Measurements from ENCODE around the gene FOXK1.
"Not testable (repeated sequence)": the region's sequence is repeated elsewhere in the genome, so short reads cannot be mapped to it uniquely, and the experiment has no call there.

FOXK1 gene

DNA sequence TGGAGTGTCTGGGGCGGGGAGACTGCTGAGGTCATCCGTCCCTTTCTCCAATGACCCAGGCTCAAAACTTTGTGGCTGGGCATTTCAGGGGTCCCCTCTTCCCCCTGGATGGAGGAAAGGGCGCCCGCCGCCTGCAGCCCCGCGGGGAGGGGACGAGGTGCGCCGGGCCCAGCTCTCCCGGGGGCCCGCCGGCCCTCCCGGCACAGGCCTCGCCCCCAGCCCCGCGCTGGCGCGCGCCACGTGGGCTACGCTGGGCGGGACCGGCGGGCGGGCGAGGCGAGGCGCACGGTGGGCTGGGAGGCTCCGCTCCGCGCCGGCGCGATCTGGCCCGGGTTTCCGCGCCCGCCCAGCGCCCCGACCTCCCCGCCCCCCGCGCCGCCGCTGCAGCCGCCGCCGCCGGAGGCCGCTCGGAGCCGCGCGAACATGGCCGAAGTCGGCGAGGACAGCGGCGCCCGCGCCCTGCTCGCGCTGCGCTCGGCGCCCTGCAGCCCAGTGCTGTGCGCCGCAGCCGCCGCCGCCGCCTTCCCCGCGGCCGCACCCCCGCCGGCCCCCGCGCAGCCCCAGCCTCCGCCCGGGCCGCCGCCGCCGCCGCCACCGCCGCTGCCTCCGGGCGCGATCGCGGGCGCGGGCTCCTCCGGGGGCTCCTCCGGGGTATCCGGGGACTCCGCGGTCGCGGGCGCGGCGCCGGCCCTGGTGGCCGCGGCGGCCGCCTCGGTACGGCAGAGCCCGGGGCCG lies at the start of gene FOXK1:
Gene FOXK1, plus strand, starts transcription at position 410 of the 735 bp plus-strand sequence. Its CDS starts 14 bp downstream, at position 424.
- DNase-seq (ENCODE audit: low spot score): peak; percentile 62

DNA sequence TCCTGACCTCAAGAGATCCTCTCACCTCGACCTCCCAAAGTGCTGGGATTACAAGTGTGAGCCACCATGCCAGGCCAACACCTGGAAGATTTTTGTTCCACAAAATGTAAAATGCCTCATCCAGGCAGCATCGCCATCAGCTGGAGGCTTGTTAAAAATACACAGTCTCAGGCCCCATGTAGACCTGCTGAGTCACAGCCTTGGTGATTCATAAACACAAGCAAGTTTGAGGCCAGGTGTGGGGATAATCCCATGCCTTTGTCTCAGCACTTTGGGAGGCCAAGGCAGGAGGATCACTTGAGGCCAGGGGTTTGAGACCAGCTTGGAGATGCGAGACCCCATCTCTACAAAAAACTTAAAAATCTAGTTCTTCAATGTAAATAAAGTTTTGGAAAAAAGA lies 49.1 kb upstream of the FOXK1 start:
- no peak for DNase-seq (ENCODE audit: low spot score)

GRCh38 chr7:4634166-4634565 lies 47.9 kb upstream of the FOXK1 start:
- DNase-seq (ENCODE audit: low spot score): no peak

DNA sequence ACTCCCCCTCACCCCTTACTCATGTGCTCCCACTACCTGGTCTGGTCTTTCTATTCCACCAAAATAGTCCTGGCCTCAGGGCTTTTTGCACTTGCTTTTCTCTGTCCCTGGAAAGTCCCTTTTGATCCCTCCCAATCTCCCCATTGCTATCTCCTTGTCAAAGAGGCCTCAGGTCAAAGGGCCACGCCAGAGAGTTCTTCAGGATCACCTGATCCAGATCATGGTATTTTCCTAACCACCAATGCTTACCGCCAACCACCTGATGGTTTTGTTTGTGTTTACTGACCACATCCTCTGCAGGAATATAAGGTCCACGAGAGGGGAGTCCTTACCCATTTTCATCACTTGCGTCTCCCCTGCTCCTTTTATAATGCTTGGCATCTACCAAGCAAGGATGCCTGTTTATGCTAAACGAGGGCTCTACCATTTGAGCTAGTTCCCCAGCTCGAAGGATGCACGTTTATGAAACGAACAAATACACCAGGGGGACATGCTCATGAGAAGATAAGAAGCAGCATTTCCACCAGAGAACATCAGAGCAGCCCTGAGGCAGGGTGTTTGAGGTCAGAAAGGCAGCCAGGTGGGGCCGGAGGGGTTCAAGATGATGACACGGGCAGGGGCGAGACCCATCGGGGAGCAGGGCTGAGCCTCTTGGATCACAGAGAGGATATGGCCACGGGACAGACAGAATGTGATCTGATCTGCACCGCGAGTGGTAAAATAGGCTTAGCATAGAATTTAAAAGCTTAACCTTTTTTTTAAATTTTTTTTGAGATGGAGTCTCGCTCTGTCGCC lies 43.1 kb upstream of the FOXK1 start:
- DNase-seq (ENCODE audit: low spot score): no peak

DNA sequence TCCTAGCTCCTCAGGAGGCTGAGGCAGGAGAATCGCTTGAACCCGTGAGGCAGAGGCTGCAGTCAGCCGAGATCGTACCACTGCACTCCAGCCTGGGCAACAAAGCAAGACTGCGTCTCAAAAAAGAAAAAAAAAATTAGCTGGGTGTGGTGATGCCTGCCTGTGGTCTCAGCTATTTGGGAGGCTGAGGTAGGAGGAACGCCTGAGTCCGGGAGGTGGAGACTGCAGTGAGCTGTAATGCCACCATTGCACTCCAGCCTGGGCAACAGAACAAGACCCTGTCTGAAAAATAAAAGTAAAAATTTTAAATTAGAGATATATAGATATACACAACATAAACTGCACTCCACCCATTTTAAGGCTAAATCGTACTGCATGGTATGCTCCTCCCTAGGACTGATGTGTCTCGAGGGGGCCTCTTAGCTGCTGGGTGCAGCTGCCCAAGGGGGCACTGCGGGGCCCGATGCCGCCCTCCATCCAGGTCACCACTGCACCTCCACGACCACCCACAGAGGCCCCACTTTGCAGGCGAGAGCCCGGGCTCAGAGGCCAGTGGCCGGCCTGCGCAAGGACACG lies 40.9 kb upstream of the FOXK1 start:
- DNase-seq (ENCODE audit: low spot score): no peak

DNA sequence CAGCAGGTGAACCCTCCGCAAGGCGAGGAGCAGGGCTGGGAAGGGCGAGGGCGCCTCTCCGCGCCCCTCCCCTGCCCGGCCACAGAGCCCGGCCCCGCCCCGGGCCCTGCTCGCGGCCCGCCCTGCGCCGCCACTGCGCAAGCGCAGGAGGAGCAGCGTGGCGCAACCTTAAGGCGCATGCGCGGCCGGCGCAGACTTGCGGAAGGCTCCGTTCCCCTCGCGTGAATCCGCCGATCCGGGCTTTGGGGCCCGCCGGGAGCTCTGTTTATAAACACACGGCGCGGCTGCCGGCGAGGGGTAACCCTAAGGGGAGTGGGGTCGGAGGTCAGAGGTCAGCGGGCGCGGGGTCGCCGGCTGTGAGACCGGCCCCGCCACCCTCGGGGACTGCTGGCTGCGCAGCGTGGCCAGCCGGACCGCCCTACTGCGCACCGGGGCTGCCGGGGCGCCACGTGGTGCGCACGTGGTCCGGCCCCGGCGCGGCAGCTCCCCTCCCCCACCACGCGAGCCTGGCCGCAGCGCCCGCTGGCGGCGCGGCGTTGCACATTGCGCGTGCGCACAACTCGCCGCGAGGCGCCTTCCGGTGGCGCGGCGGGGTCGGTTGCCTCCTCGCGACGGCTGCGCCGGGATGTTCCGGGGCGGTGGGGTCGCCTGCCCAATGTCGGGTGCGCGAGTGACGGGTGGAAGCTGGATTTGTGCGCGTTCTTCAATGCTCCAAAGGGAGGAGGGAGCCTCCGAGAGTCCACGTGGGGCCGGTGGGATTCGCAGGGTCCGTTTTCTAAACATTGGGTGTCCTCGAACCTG lies 40.2 kb upstream of the FOXK1 start:
- DNase-seq (ENCODE audit: low spot score): peak; percentile 94

- DNase-seq (ENCODE audit: low spot score): no peak
These were observed 39.5 kb upstream of the FOXK1 start for GRCh38 chr7:4642468-4643203.

GRCh38 chr7:4643204-4643471 lies 39.0 kb upstream of the FOXK1 start:
- DNase-seq (ENCODE audit: low spot score): not testable (repeated sequence)

- DNase-seq (ENCODE audit: low spot score): no peak
These were observed 36.8 kb upstream of the FOXK1 start for GRCh38 chr7:4645246-4645645.

GRCh38 chr7:4648111-4648510 lies 34.0 kb upstream of the FOXK1 start:
- no peak for DNase-seq (ENCODE audit: low spot score)

DNA sequence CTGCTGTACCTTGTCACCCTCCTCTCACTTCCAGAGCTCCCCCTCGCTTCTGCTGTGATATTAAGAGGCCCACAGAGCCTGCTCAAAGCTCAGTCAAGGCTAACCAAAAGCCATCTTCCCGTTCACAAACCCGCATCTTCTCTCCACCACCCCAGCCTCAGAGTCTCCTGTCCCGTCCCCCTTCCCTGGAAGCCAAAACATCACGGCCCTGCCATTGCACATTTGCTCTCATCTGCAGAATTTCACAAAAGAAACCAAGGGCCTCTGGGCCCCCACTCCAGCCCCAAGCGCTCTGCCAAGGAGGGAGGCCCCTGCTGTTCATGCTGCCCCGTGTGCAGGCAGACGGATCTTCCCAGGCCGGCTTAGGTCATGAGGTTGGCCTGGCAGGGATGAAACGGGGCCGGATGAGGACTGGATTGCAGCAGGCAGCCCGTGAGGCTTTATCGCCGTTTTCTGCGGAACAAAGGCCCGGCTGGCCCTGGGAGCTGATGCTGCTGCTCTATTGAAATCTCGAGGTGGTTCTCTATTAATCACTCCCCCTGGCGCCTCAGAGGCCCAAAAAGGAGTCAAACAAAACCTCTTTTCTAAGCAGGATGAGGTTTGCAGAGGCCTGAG lies 31.6 kb upstream of the FOXK1 start:
- DNase-seq (ENCODE audit: low spot score): peak; percentile 21

DNA sequence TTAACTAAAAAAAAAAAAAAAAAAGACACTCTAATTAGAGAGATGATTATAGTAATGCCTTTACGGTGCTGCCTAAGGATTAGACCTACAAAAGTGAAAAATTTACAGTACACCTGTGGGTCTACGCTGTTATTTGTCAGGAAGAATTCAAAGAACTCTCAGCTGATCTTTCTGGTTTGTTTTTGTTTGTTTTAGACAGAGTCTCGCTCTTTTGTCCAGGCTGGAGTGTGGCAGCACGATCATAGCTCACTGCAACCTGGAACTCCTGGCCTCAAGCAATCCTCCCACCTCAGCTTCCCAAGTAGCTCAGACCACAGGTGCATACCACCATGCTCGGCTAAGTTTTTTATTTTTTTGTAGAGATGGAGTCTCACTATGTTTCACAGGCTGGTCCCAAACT lies 28.3 kb upstream of the FOXK1 start:
- no peak for DNase-seq (ENCODE audit: low spot score)

GRCh38 chr7:4655311-4655710 lies 26.8 kb upstream of the FOXK1 start:
- DNase-seq (ENCODE audit: low spot score): no peak

- no peak for DNase-seq (ENCODE audit: low spot score)
These were observed 26.2 kb upstream of the FOXK1 start for GRCh38 chr7:4655896-4656295.

DNA sequence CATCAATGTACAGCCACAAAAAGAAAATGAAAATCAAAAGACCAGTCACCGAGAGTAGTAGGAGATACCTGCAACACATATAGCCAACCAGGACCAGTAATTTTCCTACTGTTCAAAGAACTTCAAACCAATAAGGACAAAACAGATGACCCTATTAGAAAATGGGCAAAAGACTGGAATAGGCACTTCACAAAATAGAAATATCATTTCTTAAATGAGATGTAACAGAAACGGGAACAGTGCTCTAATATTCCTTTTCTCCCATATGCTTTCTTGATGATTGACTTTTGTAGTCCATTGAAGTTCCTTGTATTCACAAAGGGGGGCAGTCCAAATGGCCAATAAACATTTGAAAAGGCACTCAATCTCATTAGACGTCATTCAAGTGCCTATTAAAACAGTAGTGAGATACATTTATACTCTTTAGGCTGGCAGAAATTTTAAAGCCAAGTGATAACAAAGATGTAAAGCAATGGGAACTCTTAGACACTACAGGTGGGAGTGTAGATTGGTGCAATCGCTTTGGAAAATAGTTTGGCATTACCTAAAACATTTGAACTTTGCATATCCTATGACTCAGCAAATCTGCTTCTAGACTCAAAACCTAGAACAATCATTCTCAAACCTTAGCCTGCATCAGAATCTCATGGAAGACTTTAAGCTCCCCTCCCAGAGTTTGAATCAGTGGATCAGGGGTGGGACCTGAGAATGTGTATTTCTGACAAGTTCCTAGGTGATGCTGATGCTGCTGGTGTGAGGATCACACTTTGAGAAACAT lies 24.3 kb upstream of the FOXK1 start:
- no peak for DNase-seq (ENCODE audit: low spot score)

GRCh38 chr7:4659551-4660286 lies 22.4 kb upstream of the FOXK1 start:
- DNase-seq (ENCODE audit: low spot score): no peak

GRCh38 chr7:4661871-4662270 lies 20.2 kb upstream of the FOXK1 start:
- DNase-seq (ENCODE audit: low spot score): no peak

DNA sequence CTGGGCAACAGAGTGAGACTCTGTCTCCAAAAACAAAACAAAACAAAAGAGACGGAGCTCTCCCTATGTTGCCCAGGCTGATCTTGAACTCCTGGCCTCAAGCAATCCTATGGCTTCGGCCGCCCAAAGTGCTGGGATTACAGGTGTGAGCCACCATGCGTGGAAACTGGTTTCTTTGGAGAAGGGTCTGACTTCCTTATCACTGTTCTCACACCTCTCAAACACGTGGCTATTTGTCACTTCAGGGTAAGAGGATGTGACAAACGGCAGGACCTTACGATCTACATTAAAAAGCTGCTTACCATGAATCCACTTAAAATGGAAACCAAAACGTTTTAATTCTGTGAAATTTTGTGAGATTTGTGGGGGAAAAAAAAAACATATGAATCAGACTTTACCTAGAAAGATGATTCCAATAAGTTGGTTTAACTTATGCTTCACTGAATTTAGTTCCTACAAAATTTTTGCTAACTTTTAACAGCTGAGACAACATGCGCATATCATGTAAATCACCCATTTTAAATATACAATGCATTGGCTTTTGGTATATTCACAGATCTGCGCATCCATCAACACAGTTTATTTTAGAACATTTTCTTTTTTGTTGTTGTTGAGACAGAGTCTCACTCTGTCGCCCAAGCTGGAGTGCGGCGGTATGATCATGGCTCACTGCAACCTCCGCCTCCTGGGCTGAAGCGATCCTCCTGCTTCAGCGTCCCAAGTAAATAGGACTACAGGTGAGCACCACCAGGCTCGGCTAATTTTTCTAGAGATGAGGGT lies 18.7 kb upstream of the FOXK1 start:
- DNase-seq (ENCODE audit: low spot score): no peak

GRCh38 chr7:4665661-4666060 lies 16.4 kb upstream of the FOXK1 start:
- no peak for DNase-seq (ENCODE audit: low spot score)

All from kidney capillary endothelial cell (primary cell).